ENCODE results near the gene TMEM120B.

DNA sequence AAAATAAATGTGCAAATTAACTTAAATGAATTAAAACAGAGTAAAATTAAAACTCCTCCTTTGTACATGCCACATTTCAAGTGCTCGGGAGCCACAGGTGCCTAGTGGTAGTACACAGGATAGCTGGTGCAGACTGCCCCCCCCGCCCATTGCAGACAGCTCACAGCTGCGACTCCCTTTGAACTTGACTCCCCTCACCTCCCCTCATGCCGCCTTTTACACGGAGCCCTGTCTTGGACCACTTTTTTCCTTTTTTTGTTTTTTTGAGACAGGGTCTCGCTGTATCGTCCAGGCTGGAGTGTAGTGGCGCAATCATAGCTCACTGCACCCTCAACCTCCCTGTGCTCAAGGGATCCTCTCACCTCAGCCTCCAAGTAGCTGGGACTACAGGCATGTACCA lies 102.7 kb downstream of the TMEM120B start:
- TF ChIP-seq EZH2phosphoT487 (IDR thresholded peaks at IDR 0.05; ENCODE audit: insufficient read depth, low read depth), result no peak
- no peak for TF ChIP-seq EZH2 (IDR thresholded peaks at IDR 0.05; ENCODE audit: insufficient read depth, poor library complexity, severe bottlenecking)
